Muscle layer of duodenum (tissue), 2 donors: Measurements from ENCODE around the gene MYO16.

Experiments used
- H3K27ac ChIP-seq: one replicate; pipeline ENCODE4 v1.7.0; 2013; ENCODE audit warnings: mild to moderate bottlenecking, low read length
- H3K27me3 ChIP-seq: one replicate; pipeline ENCODE4 v1.7.0; 2013; ENCODE audit warnings: low read depth, mild to moderate bottlenecking, control low read depth, low read length
- H3K36me3 ChIP-seq, 2 donors: one replicate each; pipeline ENCODE4 v1.7.0; 2013; ENCODE audit warnings: low read length in 2 of 2, control low read depth in 1 of 2, mild to moderate bottlenecking in 1 of 2; ENCODE audit not compliant: insufficient read depth in 2 of 2, control insufficient read depth in 1 of 2
- H3K4me1 ChIP-seq, 2 donors: one replicate each; pipeline ENCODE4 v1.7.0; 2013; ENCODE audit warnings: low read length in 2 of 2, mild to moderate bottlenecking in 2 of 2, control low read depth in 1 of 2, moderate library complexity in 1 of 2; ENCODE audit not compliant: insufficient read depth in 2 of 2, control insufficient read depth in 1 of 2
- H3K4me3 ChIP-seq, 2 donors: one replicate each; pipeline ENCODE4 v1.7.0; 2013; ENCODE audit warnings: low read length in 2 of 2, low read depth in 1 of 2, mild to moderate bottlenecking in 1 of 2
- H3K9me3 ChIP-seq, 2 donors: one replicate each; pipeline ENCODE4 v1.7.0; 2013; ENCODE audit warnings: low read length in 2 of 2, control low read depth in 1 of 2, mild to moderate bottlenecking in 1 of 2; ENCODE audit not compliant: control insufficient read depth in 1 of 2
- donor health status: healthy.

The MYO16 gene

GRCh38 chr13:108663710-108664109 is 34.3 kb downstream of the MYO16 start:
- Histone ChIP-seq H3K9me3 (peaks cover 3 to 8% of the 10 kb centered on the region in 2 donors), H3K4me1 (no peaks in the 10 kb centered on the region), H3K27me3 (no peaks in the 10 kb centered on the region), H3K27ac (no peak overlapping the region), H3K4me3 (no peak overlapping the region), H3K36me3 (no peaks in the 10 kb centered on the region)

- peaks cover 10 to 13% of the 10 kb centered on the region in 2 donors for H3K9me3 ChIP-seq
- no peaks in the 10 kb centered on the region for H3K36me3 ChIP-seq
- no peak overlapping the region for H3K4me3 ChIP-seq
- no peaks in the 10 kb centered on the region for H3K27me3 ChIP-seq
- H3K27ac ChIP-seq = no peak overlapping the region
- no peaks in the 10 kb centered on the region for H3K4me1 ChIP-seq
Measured at GRCh38 chr13:108667205-108667604, 37.8 kb downstream of the MYO16 start.

- Histone ChIP-seq H3K27me3 (no peaks in the 10 kb centered on the region), H3K36me3 (no peaks in the 10 kb centered on the region), H3K4me3 (no peak overlapping the region), H3K27ac (no peak overlapping the region), H3K9me3 (peaks cover 10% of the 10 kb centered on the region in 2 donors), H3K4me1 (no peaks in the 10 kb centered on the region)
Measured at GRCh38 chr13:108669381-108669780, 40.0 kb downstream of the MYO16 start.

GRCh38 chr13:108674346-108674745 is 44.9 kb downstream of the MYO16 start:
- Histone ChIP-seq H3K9me3 (peaks cover 0 to under 1% of the 10 kb centered on the region in 2 donors), H3K4me1 (no peaks in the 10 kb centered on the region), H3K36me3 (no peaks in the 10 kb centered on the region)

GRCh38 chr13:108674771-108675170 is 45.4 kb downstream of the MYO16 start:
- Histone ChIP-seq H3K36me3 (no peaks in the 10 kb centered on the region), H3K27me3 (no peaks in the 10 kb centered on the region), H3K9me3 (no peaks in the 10 kb centered on the region), H3K4me3 (no peak overlapping the region), H3K4me1 (no peaks in the 10 kb centered on the region), H3K27ac (no peak overlapping the region)

More at GRCh38 chr13:108674346-108674745, 44.9 kb downstream of the MYO16 start:
- Histone ChIP-seq H3K27me3 (no peaks in the 10 kb centered on the region), H3K4me3 (no peak overlapping the region), H3K27ac (no peak overlapping the region)

- Histone ChIP-seq H3K36me3 (no peaks in the 10 kb centered on the region), H3K9me3 (no peaks in the 10 kb centered on the region), H3K27ac (no peak overlapping the region), H3K4me3 (no peak overlapping the region), H3K4me1 (no peaks in the 10 kb centered on the region), H3K27me3 (no peaks in the 10 kb centered on the region)
Measured at GRCh38 chr13:108676620-108677019, 47.2 kb downstream of the MYO16 start.

GRCh38 chr13:108677806-108678205 is 48.4 kb downstream of the MYO16 start:
- Histone ChIP-seq H3K9me3 (no peaks in the 10 kb centered on the region), H3K4me3 (no peak overlapping the region), H3K36me3 (no peaks in the 10 kb centered on the region), H3K27me3 (no peaks in the 10 kb centered on the region), H3K4me1 (no peaks in the 10 kb centered on the region), H3K27ac (no peak overlapping the region)

GRCh38 chr13:108680011-108680410 is 50.6 kb downstream of the MYO16 start:
- H3K27me3 ChIP-seq = no peaks in the 10 kb centered on the region
- no peaks in the 10 kb centered on the region for H3K9me3 ChIP-seq

GRCh38 chr13:108681986-108682575 is 52.7 kb downstream of the MYO16 start:
- Histone ChIP-seq H3K9me3 (no peaks in the 10 kb centered on the region), H3K27ac (no peak overlapping the region), H3K4me1 (no peaks in the 10 kb centered on the region), H3K27me3 (no peaks in the 10 kb centered on the region), H3K4me3 (no peak overlapping the region), H3K36me3 (no peaks in the 10 kb centered on the region)

More at GRCh38 chr13:108680011-108680410, 50.6 kb downstream of the MYO16 start:
- no peaks in the 10 kb centered on the region for H3K4me1 ChIP-seq
- H3K36me3 ChIP-seq = no peaks in the 10 kb centered on the region
- H3K27ac ChIP-seq = no peak overlapping the region
- no peak overlapping the region for H3K4me3 ChIP-seq

- H3K4me1 ChIP-seq = no peaks in the 10 kb centered on the region
- no peaks in the 10 kb centered on the region for H3K9me3 ChIP-seq
- no peak overlapping the region for H3K4me3 ChIP-seq
- no peak overlapping the region for H3K27ac ChIP-seq
- H3K36me3 ChIP-seq = no peaks in the 10 kb centered on the region
- no peaks in the 10 kb centered on the region for H3K27me3 ChIP-seq
Measured at GRCh38 chr13:108682714-108683113, 53.3 kb downstream of the MYO16 start.

- H3K36me3 ChIP-seq = no peaks in the 10 kb centered on the region
- H3K9me3 ChIP-seq = no peaks in the 10 kb centered on the region
- no peak overlapping the region for H3K27ac ChIP-seq
- no peak overlapping the region for H3K4me3 ChIP-seq
- H3K4me1 ChIP-seq = no peaks in the 10 kb centered on the region
- H3K27me3 ChIP-seq = no peaks in the 10 kb centered on the region
Measured at GRCh38 chr13:108686027-108686426, 56.6 kb downstream of the MYO16 start.

GRCh38 chr13:108690726-108691125 is 61.3 kb downstream of the MYO16 start:
- Histone ChIP-seq H3K4me1 (no peaks in the 10 kb centered on the region), H3K27ac (no peak overlapping the region), H3K4me3 (no peak overlapping the region), H3K9me3 (no peaks in the 10 kb centered on the region), H3K36me3 (no peaks in the 10 kb centered on the region), H3K27me3 (no peaks in the 10 kb centered on the region)
